ENCODE measurements around the gene CYP1A1. TPM values are rescaled to one million over a fixed set of nuclear protein-coding genes. Genes with fewer than 3 reads are reported as not detected.

Gene CYP1A1
- total and polyA plus RNA-seq, 4 donors, result 0.19 to 4.4 (median 1.2) TPM

DNA sequence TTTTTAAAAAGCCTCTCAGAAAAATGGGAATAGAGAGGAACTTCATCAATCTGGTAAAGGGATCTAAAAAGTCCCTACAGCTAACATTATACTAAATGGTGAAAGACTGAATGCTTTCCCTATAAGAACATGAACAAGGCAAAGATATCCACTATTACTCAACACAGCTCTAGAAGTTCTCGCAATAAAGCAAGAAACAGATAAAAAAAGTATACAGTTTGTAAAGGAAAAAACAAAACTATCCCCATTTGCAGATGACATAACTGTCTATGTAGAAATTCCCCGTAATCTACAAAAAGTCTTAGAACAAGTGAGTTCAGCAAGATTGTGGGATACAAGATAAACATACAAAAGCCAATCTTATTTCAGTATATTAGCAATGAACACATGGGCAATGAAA is 44.9 kb downstream of the CYP1A1 start:
- peaks cover 0 to 1% (median 0%) of the 10 kb centered on the region in 4 donors for H3K4me1 ChIP-seq (ENCODE audit: control insufficient read depth in 4 of 4, insufficient read depth in 4 of 4, low read length in 3 of 4)
- 93% methylated on average over 2 of the region's 2 CpGs for WGBS
- no peak overlapping the region for H3K27ac ChIP-seq (ENCODE audit: low read depth in 1 of 2, low read length in 2 of 2)
- no peaks in the 10 kb centered on the region for H3K27me3 ChIP-seq (ENCODE audit: control insufficient read depth in 4 of 4, insufficient read depth in 4 of 4, low read length in 3 of 4)
- H3K36me3 ChIP-seq (ENCODE audit: control insufficient read depth in 4 of 4, insufficient read depth in 3 of 4, low read depth in 1 of 4, low read length in 3 of 4), result peaks cover 0 to 5% (median 0%) of the 10 kb centered on the region in 4 donors
- H3K9ac ChIP-seq (ENCODE audit: low read depth in 1 of 2, low read length in 2 of 2), result no peak overlapping the region
- peaks cover 0 to 2% (median 0%) of the 10 kb centered on the region in 4 donors for H3K9me3 ChIP-seq (ENCODE audit: control insufficient read depth in 4 of 4, low read length in 3 of 4)
- no peak for TF ChIP-seq YY1 (IDR thresholded peaks at IDR 0.05)
- TF ChIP-seq RXRA (IDR thresholded peaks at IDR 0.05), result no peak
- DNase-seq (ENCODE audit: low spot score), result no peak
- no peak overlapping the region for H3K4me3 ChIP-seq (ENCODE audit: low read depth in 1 of 3, low read length in 3 of 3)

DNA sequence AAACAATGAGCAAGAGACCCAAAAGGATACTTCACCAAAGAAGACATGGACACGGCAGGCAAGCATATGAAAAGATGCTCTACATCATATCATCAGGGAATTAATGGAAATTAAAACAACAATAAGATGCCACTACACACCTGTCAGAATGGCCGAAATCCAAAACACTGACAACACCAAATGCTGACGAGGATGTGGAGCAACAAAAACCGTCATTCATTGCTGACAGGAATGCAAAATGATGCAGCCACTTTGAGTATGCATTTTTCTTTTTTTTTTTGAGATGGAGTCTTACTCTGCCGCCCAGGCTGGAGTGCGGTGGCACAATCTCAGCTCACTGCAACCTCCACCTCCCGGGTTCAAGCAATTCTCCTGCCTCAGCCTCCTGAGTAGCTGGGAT is 48.5 kb downstream of the CYP1A1 start:
- H3K36me3 ChIP-seq (ENCODE audit: control insufficient read depth in 4 of 4, insufficient read depth in 3 of 4, low read depth in 1 of 4, low read length in 3 of 4), result peaks cover 1 to 14% (median 6%) of the 10 kb centered on the region in 4 donors
- no peak overlapping the region for H3K27ac ChIP-seq (ENCODE audit: low read depth in 1 of 2, low read length in 2 of 2)
- H3K9ac ChIP-seq (ENCODE audit: low read depth in 1 of 2, low read length in 2 of 2), result no peak overlapping the region
- TF ChIP-seq HNF4A (conservative IDR thresholded peaks at IDR 0.05) (no peak), JUND (IDR thresholded peaks at IDR 0.05) (no peak), EGR1 (IDR thresholded peaks at IDR 0.05; ENCODE audit: low read depth in 2 of 2) (no peak), GABPA (IDR thresholded peaks at IDR 0.05 in 1 of 2, conservative IDR thresholded peaks at IDR 0.05 in 1 of 2) (no peak)
- TF ChIP-seq, protein P1, sequence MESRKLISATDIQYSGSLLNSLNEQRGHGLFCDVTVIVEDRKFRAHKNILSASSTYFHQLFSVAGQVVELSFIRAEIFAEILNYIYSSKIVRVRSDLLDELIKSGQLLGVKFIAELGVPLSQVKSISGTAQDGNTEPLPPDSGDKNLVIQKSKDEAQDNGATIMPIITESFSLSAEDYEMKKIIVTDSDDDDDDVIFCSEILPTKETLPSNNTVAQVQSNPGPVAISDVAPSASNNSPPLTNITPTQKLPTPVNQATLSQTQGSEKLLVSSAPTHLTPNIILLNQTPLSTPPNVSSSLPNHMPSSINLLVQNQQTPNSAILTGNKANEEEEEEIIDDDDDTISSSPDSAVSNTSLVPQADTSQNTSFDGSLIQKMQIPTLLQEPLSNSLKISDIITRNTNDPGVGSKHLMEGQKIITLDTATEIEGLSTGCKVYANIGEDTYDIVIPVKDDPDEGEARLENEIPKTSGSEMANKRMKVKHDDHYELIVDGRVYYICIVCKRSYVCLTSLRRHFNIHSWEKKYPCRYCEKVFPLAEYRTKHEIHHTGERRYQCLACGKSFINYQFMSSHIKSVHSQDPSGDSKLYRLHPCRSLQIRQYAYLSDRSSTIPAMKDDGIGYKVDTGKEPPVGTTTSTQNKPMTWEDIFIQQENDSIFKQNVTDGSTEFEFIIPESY (IDR thresholded peaks at IDR 0.05), result no peak
- TF ChIP-seq, protein P2, sequence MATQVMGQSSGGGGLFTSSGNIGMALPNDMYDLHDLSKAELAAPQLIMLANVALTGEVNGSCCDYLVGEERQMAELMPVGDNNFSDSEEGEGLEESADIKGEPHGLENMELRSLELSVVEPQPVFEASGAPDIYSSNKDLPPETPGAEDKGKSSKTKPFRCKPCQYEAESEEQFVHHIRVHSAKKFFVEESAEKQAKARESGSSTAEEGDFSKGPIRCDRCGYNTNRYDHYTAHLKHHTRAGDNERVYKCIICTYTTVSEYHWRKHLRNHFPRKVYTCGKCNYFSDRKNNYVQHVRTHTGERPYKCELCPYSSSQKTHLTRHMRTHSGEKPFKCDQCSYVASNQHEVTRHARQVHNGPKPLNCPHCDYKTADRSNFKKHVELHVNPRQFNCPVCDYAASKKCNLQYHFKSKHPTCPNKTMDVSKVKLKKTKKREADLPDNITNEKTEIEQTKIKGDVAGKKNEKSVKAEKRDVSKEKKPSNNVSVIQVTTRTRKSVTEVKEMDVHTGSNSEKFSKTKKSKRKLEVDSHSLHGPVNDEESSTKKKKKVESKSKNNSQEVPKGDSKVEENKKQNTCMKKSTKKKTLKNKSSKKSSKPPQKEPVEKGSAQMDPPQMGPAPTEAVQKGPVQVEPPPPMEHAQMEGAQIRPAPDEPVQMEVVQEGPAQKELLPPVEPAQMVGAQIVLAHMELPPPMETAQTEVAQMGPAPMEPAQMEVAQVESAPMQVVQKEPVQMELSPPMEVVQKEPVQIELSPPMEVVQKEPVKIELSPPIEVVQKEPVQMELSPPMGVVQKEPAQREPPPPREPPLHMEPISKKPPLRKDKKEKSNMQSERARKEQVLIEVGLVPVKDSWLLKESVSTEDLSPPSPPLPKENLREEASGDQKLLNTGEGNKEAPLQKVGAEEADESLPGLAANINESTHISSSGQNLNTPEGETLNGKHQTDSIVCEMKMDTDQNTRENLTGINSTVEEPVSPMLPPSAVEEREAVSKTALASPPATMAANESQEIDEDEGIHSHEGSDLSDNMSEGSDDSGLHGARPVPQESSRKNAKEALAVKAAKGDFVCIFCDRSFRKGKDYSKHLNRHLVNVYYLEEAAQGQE (IDR thresholded peaks at IDR 0.05), result no peak
- no peak for DNase-seq (ENCODE audit: low spot score)
- peaks cover 0 to 1% (median 0%) of the 10 kb centered on the region in 4 donors for H3K4me1 ChIP-seq (ENCODE audit: control insufficient read depth in 4 of 4, insufficient read depth in 4 of 4, low read length in 3 of 4)
- WGBS, result 97% methylated on average over 7 of the region's 7 CpGs
- no peak overlapping the region for H3K4me3 ChIP-seq (ENCODE audit: low read depth in 1 of 3, low read length in 3 of 3)
- H3K9me3 ChIP-seq (ENCODE audit: control insufficient read depth in 4 of 4, low read length in 3 of 4), result no peaks in the 10 kb centered on the region
- H3K27me3 ChIP-seq (ENCODE audit: control insufficient read depth in 4 of 4, insufficient read depth in 4 of 4, low read length in 3 of 4), result no peaks in the 10 kb centered on the region

DNA sequence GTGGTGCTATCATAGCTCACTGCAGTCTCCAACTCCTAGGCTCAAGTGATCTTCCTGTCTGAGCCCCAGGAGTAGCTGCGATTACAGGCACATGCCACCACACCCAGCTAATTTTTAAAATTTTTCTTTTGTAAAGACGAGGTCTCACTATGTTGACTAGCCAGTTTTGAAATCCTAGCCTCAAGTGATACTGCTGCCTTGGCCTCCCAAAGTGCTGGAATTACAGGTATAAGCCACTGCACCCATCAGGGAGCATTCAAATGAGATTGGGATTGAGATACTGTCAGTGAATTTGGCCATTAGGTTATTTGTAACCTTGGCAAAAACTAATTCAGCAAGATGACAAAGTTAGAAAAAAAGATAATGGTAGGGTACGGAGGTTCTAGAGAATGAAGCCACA is 51.2 kb downstream of the CYP1A1 start:
- Histone ChIP-seq H3K36me3 (ENCODE audit: control insufficient read depth in 4 of 4, insufficient read depth in 3 of 4, low read depth in 1 of 4, low read length in 3 of 4) (peaks cover 1 to 29% (median 15%) of the 10 kb centered on the region in 4 donors), H3K4me3 (ENCODE audit: low read depth in 1 of 3, low read length in 3 of 3) (no peak overlapping the region), H3K9ac (ENCODE audit: low read depth in 1 of 2, low read length in 2 of 2) (no peak overlapping the region), H3K27ac (ENCODE audit: low read depth in 1 of 2, low read length in 2 of 2) (no peak overlapping the region), H3K27me3 (ENCODE audit: control insufficient read depth in 4 of 4, insufficient read depth in 4 of 4, low read length in 3 of 4) (no peaks in the 10 kb centered on the region), H3K9me3 (ENCODE audit: control insufficient read depth in 4 of 4, low read length in 3 of 4) (no peaks in the 10 kb centered on the region), H3K4me1 (ENCODE audit: control insufficient read depth in 4 of 4, insufficient read depth in 4 of 4, low read length in 3 of 4) (peaks cover 0 to 1% (median 0%) of the 10 kb centered on the region in 4 donors)
- no peak for DNase-seq (ENCODE audit: low spot score)
- 96% methylated on average over 3 of the region's 3 CpGs for WGBS
- TF ChIP-seq HNF4A (conservative IDR thresholded peaks at IDR 0.05) (no peak), RAD21 (IDR thresholded peaks at IDR 0.05) (no peak), FOXA2 (IDR thresholded peaks at IDR 0.05) (no peak), NR2F2 (IDR thresholded peaks at IDR 0.05) (no peak), TAF1 (conservative IDR thresholded peaks at IDR 0.05) (no peak)
- TF ChIP-seq, protein P1 (IDR thresholded peaks at IDR 0.05), result no peak
- TF ChIP-seq, protein P2 (IDR thresholded peaks at IDR 0.05), result no peak
- TF ChIP-seq, protein P3, sequence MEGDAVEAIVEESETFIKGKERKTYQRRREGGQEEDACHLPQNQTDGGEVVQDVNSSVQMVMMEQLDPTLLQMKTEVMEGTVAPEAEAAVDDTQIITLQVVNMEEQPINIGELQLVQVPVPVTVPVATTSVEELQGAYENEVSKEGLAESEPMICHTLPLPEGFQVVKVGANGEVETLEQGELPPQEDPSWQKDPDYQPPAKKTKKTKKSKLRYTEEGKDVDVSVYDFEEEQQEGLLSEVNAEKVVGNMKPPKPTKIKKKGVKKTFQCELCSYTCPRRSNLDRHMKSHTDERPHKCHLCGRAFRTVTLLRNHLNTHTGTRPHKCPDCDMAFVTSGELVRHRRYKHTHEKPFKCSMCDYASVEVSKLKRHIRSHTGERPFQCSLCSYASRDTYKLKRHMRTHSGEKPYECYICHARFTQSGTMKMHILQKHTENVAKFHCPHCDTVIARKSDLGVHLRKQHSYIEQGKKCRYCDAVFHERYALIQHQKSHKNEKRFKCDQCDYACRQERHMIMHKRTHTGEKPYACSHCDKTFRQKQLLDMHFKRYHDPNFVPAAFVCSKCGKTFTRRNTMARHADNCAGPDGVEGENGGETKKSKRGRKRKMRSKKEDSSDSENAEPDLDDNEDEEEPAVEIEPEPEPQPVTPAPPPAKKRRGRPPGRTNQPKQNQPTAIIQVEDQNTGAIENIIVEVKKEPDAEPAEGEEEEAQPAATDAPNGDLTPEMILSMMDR (IDR thresholded peaks at IDR 0.05; ENCODE audit: low read depth, low read length, missing input control), result no peak
- TF ChIP-seq, protein P4, sequence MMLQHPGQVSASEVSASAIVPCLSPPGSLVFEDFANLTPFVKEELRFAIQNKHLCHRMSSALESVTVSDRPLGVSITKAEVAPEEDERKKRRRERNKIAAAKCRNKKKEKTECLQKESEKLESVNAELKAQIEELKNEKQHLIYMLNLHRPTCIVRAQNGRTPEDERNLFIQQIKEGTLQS (IDR thresholded peaks at IDR 0.05), result no peak
